ENCODE measurements around the gene SYT3. TPM values are rescaled to one million over a fixed set of nuclear protein-coding genes. Genes with fewer than 3 reads are reported as not detected.

SYT3 gene
- total and polyA plus RNA-seq, 2 of the 13 experiments (the other 11 are each of a cell fraction or from before 2014, with no cell fraction given): not detected

- TF ChIP-seq ZBTB37 (CRISPR knock-in tag; IDR thresholded peaks at IDR 0.05) (no peak), THAP11 (CRISPR knock-in tag; IDR thresholded peaks at IDR 0.05) (peak; percentile 84), ZNF143 (CRISPR knock-in tag; IDR thresholded peaks at IDR 0.05) (peak; percentile 83), ZNF281 (CRISPR knock-in tag; IDR thresholded peaks at IDR 0.05; ENCODE audit: borderline replicate concordance) (no peak), FOSL2 (CRISPR knock-in tag; IDR thresholded peaks at IDR 0.05) (no peak), SUZ12 (IDR thresholded peaks at IDR 0.05; ENCODE audit: low read depth, low read length) (peak; percentile 32; the same call in 1 of the 2 replicates)
- TF ChIP-seq, protein P1, sequence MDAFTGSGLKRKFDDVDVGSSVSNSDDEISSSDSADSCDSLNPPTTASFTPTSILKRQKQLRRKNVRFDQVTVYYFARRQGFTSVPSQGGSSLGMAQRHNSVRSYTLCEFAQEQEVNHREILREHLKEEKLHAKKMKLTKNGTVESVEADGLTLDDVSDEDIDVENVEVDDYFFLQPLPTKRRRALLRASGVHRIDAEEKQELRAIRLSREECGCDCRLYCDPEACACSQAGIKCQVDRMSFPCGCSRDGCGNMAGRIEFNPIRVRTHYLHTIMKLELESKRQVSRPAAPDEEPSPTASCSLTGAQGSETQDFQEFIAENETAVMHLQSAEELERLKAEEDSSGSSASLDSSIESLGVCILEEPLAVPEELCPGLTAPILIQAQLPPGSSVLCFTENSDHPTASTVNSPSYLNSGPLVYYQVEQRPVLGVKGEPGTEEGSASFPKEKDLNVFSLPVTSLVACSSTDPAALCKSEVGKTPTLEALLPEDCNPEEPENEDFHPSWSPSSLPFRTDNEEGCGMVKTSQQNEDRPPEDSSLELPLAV (CRISPR knock-in tag; conservative IDR thresholded peaks at IDR 0.05; ENCODE audit: low read depth): no peak
Measured at GRCh38 chr19:50639121-50640112, at the start of gene SYT3 (continued).

Measured in HepG2 (cell line).